Brain microvascular endothelial cell (primary cell): ENCODE measurements around the gene GNG7.

Experiments used
- DNase-seq: peaks from one replicate; pipeline ENCODE4 v3.0.0-alpha.2; 2020
- H3K27ac ChIP-seq: fragments of 250-450 bp; sonication (Bioruptor Pico); 2 replicates; pipeline ENCODE4 v1.5.1; 2020; ENCODE audit warnings: mild to moderate bottlenecking, moderate library complexity
- H3K27me3 ChIP-seq: fragments of 250-450 bp; sonication (Bioruptor Pico); replicated peaks from 2 replicates; pipeline ENCODE4 v1.5.1; 2020; ENCODE audit warnings: mild to moderate bottlenecking
- H3K36me3 ChIP-seq: fragments of 250-450 bp; sonication (Bioruptor Pico); replicated peaks from 2 replicates; pipeline ENCODE4 v1.5.1; 2020; ENCODE audit warnings: mild to moderate bottlenecking
- H3K4me3 ChIP-seq: 2 replicates; pipeline ENCODE4 v1.5.1; 2011; ENCODE audit warnings: low read depth, mild to moderate bottlenecking, control low read depth, low read length, moderate library complexity
- CTCF ChIP-seq: IDR thresholded peaks from 2 replicates; pipeline ENCODE4 v1.5.1; 2011; ENCODE audit warnings: low read depth, mild to moderate bottlenecking, moderate library complexity, low read length, control low read depth, inconsistent platforms; ENCODE audit errors: missing control alignments
- in situ Hi-C: cut with HindIII; loops from 2 replicates; pipeline ENCODE4 v1.10.0; 2017; ENCODE audit warnings: low sequenced_read_pairs, low pct_ligation_motif_present

GNG7 gene

DNA sequence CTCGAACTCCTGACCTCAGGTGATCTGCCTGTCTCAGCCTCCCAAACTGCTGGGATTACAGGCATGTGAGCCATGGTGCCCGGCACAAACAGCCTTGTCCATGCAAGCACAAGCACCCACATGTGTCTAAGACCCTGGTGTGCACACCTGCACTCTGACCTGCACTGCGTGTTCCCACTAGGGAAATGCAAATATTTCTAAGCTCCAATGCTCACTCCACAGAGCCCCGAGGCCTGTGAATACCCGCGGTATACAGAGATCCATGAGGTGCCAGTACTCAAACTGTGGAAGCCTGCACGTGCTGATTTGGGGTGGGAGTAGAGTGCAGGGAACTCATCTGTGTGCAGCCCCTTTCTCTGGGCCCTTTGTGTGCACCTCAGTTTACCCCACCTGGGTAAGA, 211.8 kb downstream of the GNG7 start:
- Histone ChIP-seq H3K27ac (no peak overlapping the region), H3K27me3 (no peaks in the 10 kb centered on the region), H3K36me3 (no peaks in the 10 kb centered on the region), H3K4me3 (no peak overlapping the region)
- no peak for TF ChIP-seq CTCF
- in situ Hi-C loops, result no loop called here
- no peak for DNase-seq

GRCh38 chr19:2488942-2489731, 213.4 kb downstream of the GNG7 start:
- in situ Hi-C loops, result no loop called here

DNA sequence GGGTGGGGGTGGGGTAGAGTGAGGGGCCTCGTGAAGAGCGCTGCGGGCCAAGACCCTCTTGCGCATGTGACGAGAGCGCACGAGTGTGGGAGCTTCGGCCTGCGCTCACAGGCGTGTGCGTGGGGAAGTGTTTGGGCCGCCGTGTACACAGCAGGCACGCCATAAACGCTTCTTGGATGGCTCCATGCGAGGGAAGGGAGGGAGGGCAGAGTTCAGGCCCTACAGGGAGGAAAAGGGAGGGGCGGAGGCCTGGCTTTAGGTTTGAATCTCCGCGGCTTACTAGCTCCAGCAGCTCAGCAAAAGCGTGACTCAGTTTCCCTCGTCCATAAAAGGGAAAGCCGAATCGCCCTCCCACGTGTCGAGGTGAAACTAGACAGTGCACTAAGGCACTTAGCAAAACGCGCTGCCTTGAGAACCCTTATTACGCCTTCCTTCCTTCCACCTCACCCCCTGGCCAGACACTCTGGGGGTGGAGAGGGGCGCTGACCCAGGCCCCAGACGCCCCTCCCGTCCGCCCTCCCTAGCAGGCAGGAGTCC, 214.0 kb downstream of the GNG7 start:
- in situ Hi-C loops, result no loop called here
- Histone ChIP-seq H3K36me3 (no peaks in the 10 kb centered on the region), H3K27me3 (no peaks in the 10 kb centered on the region), H3K4me3 (peak overlapping the region; percentile 29), H3K27ac (no peak overlapping the region)
- DNase-seq, result no peak
- TF ChIP-seq CTCF, result no peak

More at GRCh38 chr19:2488942-2489731, 213.4 kb downstream of the GNG7 start:
- H3K27ac ChIP-seq, result peak overlapping the region; percentile 32
- H3K27me3 ChIP-seq, result no peaks in the 10 kb centered on the region
- no peaks in the 10 kb centered on the region for H3K36me3 ChIP-seq
- no peak for TF ChIP-seq CTCF
- peak overlapping the region; percentile 29 for H3K4me3 ChIP-seq
- DNase-seq, result no peak

DNA sequence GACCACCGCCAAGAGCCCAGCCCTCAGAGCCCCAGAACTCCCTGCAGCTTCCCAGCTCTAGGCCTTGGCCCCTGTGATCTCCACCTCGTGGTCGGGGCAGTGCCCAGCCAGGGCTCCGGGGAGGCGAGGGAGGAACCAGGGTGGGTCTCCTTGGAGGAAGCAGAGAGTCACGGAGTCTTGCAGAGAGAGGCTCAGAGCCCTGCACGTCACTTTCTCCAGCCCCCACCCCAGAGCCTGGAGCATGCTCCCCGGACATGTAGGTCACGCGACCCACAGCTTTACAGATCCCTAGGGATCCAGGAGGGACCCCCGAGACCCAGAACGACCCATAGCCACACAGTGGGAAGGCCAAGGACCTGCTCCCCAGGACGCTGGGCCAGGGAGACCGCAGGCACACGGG, 214.7 kb downstream of the GNG7 start:
- DNase-seq, result no peak
- H3K4me3 ChIP-seq, result no peak overlapping the region

DNA sequence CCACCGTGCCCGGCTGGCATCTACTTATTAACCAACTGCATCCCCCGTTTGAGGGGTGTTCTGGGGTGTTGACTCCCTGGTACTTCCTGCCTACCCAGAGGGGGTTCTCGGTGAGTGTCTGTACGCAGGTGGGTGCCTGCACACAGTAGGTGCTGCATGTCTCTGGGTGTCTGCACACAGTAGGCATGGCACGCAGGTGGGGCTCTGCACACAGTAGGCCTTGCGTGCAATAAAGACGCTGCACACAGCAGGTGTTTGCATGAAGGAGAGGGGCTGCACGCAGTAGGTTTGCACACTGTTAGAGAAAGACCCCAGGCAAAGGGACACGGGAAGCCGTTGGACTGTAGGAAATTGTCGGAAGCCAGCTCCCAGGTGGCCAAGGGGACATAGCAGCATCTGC, 215.4 kb downstream of the GNG7 start:
- H3K27ac ChIP-seq, result no peak overlapping the region
- no peak for TF ChIP-seq CTCF
- in situ Hi-C loops, result no loop called here
- no peaks in the 10 kb centered on the region for H3K27me3 ChIP-seq
- no peak for DNase-seq
- H3K36me3 ChIP-seq, result no peaks in the 10 kb centered on the region
- H3K4me3 ChIP-seq, result no peak overlapping the region

More for the DNA sequence above, 214.7 kb downstream of the GNG7 start:
- Histone ChIP-seq H3K27me3 (no peaks in the 10 kb centered on the region), H3K36me3 (no peaks in the 10 kb centered on the region), H3K27ac (no peak overlapping the region)
- TF ChIP-seq CTCF, result no peak
- in situ Hi-C loops, result no loop called here

- in situ Hi-C loops, result no loop called here
- no peak for DNase-seq
- TF ChIP-seq CTCF, result no peak
- no peaks in the 10 kb centered on the region for H3K36me3 ChIP-seq
- no peak overlapping the region for H3K4me3 ChIP-seq
- H3K27ac ChIP-seq, result no peak overlapping the region
- H3K27me3 ChIP-seq, result no peaks in the 10 kb centered on the region
Measured at GRCh38 chr19:2485428-2485827, 217.1 kb downstream of the GNG7 start.
